NCI-H1694 treated with DMSO at 0.1 percent for 48 hours (cell line): ENCODE data around the gene NBAS.

Source experiments
- DNase-seq: peaks from one replicate; lab custom pipeline; 2025; lab: John Stamatoyannopoulos, UW

NBAS gene

GRCh38 chr2:15206419-15206818 lies 354.7 kb downstream of the NBAS start:
- DNase-seq = no peak

DNA sequence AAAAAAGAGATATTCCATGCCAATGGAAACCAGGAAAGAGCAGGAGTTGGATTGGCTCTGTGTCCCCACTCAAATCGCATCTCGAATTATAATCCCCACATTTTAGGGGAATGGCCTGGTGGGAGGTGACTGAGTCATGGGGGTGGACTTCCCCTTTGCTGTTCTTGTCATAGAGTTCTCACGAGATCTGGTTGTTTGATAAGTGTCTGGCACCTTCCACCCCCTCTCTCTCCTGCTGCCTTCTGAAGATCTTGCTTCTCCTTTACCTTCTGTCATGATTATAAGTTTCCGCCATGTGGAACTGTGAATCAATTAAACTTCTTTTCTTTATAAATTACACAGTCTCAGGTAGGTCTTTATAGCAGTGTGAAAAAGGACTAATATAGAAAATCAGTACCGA lies 355.6 kb downstream of the NBAS start:
- DNase-seq = no peak

- DNase-seq = no peak
These were observed 360.1 kb downstream of the NBAS start for GRCh38 chr2:15201009-15201408.

DNA sequence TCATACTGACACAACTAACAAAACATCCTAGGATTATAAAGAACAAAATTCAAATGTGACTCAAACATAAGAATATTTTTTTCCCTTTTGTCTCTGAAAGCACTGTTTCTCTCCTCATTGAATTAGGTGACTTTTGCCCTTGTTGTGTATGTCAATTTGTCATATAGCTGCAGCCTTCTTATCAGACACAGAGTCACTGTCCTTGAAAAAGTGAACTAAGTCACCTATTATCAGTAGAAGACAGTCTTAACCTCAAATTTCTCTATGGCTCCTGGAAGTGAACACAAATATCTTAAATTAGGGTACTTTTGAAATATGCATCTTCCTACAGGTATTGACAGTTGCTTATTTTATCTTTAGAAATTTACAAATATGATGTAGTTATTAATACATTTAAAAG lies 360.6 kb downstream of the NBAS start:
- DNase-seq = no peak

DNA sequence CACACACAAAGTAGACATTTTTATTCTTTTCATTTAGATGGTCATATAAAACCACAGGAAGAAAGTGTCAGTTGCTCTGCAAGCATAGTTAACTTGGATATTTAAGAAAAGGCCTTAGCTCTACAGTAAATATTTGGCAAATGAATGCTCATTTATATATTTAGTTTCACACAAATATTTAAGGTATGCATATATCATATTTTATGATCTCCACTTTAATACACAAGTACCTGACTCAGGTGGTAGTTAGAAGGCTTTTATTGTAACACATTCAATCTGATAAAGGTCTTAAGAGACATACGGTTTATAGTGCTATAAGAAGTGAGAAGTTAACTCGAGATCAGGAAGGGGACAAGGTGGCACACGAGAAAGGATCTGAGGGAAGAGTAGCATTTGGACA lies 363.1 kb downstream of the NBAS start:
- no peak for DNase-seq

DNA sequence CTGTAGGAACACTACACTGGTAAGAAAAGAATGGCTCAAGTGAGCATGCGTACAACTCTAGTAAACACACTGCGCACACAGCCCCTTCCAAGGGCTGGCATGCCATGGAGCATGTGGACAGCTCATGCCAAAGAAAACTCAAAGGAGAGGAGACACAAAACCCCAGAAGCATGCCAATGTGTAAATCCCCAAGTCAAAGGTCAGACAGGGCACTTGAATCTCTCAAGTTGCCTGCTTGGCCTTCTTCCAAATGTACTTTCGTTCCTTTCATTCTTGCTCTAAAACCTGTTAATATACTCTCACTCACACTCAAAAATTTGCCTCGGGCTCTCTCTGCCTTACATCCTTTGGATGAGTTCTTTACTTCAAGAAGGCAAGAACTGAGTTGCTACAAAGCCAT lies 365.3 kb downstream of the NBAS start:
- no peak for DNase-seq

- DNase-seq = no peak
These were observed 369.3 kb downstream of the NBAS start for GRCh38 chr2:15191789-15192188.

- no peak for DNase-seq
These were observed 371.9 kb downstream of the NBAS start for GRCh38 chr2:15189216-15189615.

DNA sequence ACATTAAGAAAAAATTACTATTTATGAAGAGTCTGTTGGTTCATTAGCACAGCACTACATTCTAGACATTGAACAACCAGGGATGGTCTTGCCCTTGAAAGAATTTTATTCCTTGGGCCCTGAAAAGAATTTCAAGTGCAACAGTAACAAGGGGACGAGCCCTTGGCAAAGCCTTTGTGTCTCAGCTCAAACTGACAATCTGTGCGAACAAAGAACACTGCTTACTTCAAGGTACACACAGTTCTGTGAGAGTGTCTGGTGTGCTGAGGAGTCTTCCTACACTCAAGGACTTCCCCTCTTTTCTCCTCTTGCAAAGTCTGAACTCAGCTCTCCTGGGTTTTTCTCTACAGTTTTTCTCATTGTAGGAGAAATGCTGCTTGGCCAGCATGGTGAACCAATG lies 373.4 kb downstream of the NBAS start:
- no peak for DNase-seq

GRCh38 chr2:15186118-15186517 lies 375.0 kb downstream of the NBAS start:
- DNase-seq = no peak

- no peak for DNase-seq
These were observed 376.6 kb downstream of the NBAS start for GRCh38 chr2:15184491-15184890.

GRCh38 chr2:15182275-15182674 lies 378.9 kb downstream of the NBAS start:
- DNase-seq = no peak

DNA sequence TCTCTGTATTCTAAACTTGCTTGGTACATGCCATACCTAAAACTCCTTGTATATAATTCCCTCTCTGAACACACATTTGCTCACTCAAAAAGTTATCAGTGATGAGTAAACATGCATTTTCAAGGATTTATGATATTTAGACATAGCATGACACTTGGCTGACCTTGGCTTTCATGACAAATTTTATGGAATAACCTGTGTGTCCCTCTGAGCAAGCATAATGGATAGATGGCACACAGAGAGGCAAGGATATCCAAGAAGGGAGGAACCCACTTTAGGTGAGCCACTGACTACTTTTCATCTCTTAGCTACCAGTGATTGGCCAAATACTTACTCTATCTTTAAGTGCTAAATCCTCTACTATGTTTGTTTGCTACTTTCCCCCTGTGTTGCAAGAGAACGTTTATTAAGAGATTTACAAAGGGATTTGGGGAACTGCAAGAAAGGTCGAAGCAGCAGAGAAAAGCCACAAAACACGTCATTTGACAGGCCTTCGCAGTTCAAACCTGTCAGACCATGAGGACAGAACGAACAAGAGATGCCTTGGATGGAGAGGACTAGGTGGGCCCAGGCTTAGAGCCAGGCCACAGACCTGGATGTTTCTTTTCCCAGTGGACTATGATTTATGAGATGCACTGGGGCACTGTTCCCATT lies 379.9 kb downstream of the NBAS start:
- DNase-seq = no peak

GRCh38 chr2:15180379-15180778 lies 380.8 kb downstream of the NBAS start:
- DNase-seq = no peak

DNA sequence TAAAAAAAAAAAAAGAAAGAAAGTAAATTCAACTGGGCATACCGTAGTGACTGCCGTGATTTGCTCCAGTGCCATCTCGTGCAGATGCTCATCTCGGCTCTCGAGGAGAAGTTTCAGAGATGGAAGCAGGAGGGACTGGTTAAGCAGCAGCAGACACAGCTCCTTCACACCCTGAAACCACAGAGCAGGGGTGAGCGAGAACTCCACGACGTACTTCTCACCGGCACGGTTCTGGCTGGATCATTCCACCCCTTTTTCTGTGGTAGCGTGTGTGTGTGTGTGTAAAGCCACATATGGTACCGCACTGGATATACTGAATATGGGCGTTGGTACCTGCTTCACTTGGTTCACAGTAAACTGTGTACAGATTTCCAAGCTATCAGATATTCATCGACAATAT lies 382.2 kb downstream of the NBAS start:
- no peak for DNase-seq

DNA sequence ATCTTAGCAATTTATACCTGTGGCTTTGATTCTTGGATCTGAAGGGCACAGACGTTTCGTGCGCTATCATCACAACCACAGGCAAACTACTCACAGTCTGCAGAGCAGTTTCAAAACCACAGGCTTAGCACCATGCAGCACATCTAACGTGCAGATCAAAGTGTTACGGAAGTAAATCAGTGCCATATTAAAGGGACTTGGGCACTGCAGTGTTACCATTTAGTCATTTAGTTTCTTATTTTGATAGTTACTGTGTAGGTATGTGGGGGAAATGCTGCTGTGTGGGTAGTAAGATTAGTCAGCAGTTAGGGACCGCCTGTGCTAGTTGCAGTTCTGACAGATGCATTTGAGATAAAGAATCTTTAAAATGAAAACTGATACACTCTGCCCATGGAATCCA lies 384.0 kb downstream of the NBAS start:
- DNase-seq = no peak

DNA sequence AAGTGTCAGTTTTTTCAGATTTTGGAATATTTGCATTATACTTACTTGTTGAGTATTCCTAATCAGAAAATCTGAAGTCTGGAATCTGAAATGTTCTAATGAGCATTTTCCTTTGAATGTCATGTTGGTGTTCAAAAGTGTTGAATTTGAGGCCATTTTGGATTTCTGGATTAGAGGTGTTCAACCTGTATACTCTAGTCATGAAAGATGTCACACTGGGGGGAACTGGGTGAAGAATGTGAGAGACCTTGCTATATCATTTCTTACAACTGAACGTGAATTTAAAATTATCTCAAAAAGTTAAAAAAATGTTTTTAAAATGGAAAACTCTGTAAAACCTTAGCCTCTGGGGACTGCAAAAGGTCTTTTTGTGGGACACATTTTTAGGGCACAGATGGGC lies 384.5 kb downstream of the NBAS start:
- DNase-seq = no peak

GRCh38 chr2:15174567-15174966 lies 386.6 kb downstream of the NBAS start:
- DNase-seq = no peak

- no peak for DNase-seq
These were observed 387.6 kb downstream of the NBAS start for GRCh38 chr2:15173501-15173900.

DNA sequence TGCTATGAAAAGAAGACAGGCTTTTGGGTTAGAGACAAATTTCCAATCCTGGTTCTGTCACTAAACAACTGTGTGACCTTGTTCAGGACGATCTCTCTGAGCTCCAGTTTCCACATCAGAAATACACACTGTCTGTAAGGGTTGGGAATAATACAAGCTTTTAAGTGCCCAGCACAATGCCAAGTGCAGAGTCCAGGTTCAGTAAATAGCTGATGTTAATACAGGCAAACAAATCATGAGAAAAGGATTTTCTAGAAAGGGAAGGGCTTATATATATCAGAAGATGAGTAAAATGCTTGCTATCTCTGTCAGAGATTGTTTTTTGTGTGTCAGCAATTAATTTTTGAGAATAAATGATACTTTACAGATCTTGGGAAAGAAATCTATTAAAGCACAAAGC lies 388.3 kb downstream of the NBAS start:
- no peak for DNase-seq

DNA sequence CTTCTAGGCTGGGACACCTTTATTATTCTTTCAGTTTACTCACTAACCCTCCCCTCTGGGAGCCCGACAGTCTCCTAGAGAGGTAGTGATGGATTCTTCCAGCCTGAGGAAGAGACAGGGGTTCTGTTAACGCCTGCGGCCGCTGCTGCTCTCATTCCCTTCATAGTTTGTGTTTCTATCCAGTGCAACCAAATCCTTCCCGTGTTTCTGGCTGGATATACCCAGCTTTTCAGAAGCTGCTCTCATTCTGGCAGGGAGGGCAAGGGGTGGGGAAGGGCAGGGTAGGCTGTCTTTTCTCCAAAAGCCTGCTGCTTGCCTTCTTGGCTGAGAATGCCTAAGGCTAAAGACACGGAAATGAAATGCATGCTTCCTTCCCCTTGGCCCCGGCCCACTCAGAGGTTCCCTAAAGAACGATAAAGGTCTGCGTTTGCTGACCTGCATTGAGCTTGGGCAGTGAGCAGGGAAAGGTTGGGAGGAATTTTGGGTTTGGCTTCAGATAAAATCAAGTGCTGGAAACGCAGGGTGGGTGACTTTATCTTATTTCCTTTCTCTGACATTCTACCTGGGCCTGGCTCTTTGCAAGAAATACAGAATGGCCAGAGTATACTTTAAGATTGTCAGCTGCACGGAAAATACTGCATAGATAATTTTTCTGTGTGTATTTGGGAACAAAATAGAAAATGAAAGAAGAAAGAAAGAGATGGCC lies 390.9 kb downstream of the NBAS start:
- no peak for DNase-seq

GRCh38 chr2:15169326-15170069 lies 391.6 kb downstream of the NBAS start:
- no peak for DNase-seq

GRCh38 chr2:15168116-15168515 lies 393.0 kb downstream of the NBAS start:
- no peak for DNase-seq
